Common myeloid progenitor, CD34-positive (primary cell): Measurements from ENCODE around the gene COL28A1.
"Not testable (repeated sequence)": the region's sequence is repeated elsewhere in the genome, so short reads cannot be mapped to it uniquely, and the experiment has no call there.

Experiments used
- CTCF ChIA-PET: fragments of 350-600 bp; sonication (Branson Sonifier 250); formaldehyde crosslinking; loops from one replicate; lab custom pipeline; 2021; ENCODE audit warnings: antibody characterized with exemption; lab: Charles Lee
- POLR2A ChIA-PET: fragments of 350-600 bp; sonication (Branson Sonifier 250); formaldehyde crosslinking; loops from one replicate; lab custom pipeline; 2021; ENCODE audit warnings: antibody characterized with exemption; lab: Charles Lee
- DNase-seq, 3 donors: peaks; one replicate each; pipeline versions ENCODE4 v3.0.0 to v3.0.0-alpha.2; 2013
- H3K27ac ChIP-seq, 2 experiments: 1 replicate in 1 of 2; 2 replicates in 1 of 2; pipeline ENCODE4 v1.7.0; 2013; ENCODE audit warnings: inconsistent platforms in 2 of 2, low read length in 2 of 2, mild to moderate bottlenecking in 2 of 2, low read depth in 1 of 2, moderate library complexity in 1 of 2; ENCODE audit not compliant: severe bottlenecking in 2 of 2, insufficient read depth in 1 of 2, poor library complexity in 1 of 2
- H3K27me3 ChIP-seq, 5 experiments: replicated peaks in 2 of 5; 1 replicate in 3 of 5; 2 replicates in 2 of 5; pipeline versions ENCODE4 v1.6.1 to v1.7.0; 2013; ENCODE audit warnings: low read length in 4 of 5, mild to moderate bottlenecking in 2 of 5, moderate library complexity in 2 of 5, inconsistent platforms in 1 of 5; ENCODE audit not compliant: insufficient read depth in 5 of 5, control insufficient read depth in 4 of 5
- H3K36me3 ChIP-seq, 4 experiments: 1 replicate in 2 of 4; 2 replicates in 2 of 4; pipeline versions ENCODE4 v1.6.1 to v1.7.0; 2013; ENCODE audit warnings: low read length in 3 of 4, control low read depth in 1 of 4, mild to moderate bottlenecking in 1 of 4; ENCODE audit not compliant: control insufficient read depth in 4 of 4, insufficient read depth in 4 of 4
- H3K4me1 ChIP-seq, 4 experiments: 1 replicate in 3 of 4; 2 replicates in 1 of 4; pipeline versions ENCODE4 v1.6.1 to v1.7.1; 2013; ENCODE audit warnings: low read length in 3 of 4, mild to moderate bottlenecking in 3 of 4, control low read depth in 1 of 4, inconsistent platforms in 1 of 4, moderate library complexity in 1 of 4; ENCODE audit not compliant: control insufficient read depth in 4 of 4, insufficient read depth in 4 of 4; ENCODE audit errors: control extremely low read depth in 1 of 4
- H3K4me3 ChIP-seq, 7 experiments: 1 replicate in 4 of 7; 2 replicates in 3 of 7; pipeline versions ENCODE4 v1.5.1 to v1.7.0; 2013; ENCODE audit warnings: mild to moderate bottlenecking in 7 of 7, low read length in 6 of 7, moderate library complexity in 6 of 7, inconsistent platforms in 2 of 7, low read depth in 2 of 7, control low read depth in 1 of 7; ENCODE audit not compliant: insufficient read depth in 4 of 7, control insufficient read depth in 1 of 7; ENCODE audit errors: extremely low read depth in 1 of 7
- H3K9me3 ChIP-seq, 5 experiments: 1 replicate in 4 of 5; 2 replicates in 1 of 5; pipeline versions ENCODE4 v1.6.1 to v1.7.1; 2013; ENCODE audit warnings: low read length in 4 of 5, mild to moderate bottlenecking in 2 of 5, inconsistent platforms in 1 of 5, low read depth in 1 of 5, moderate library complexity in 1 of 5; ENCODE audit not compliant: control insufficient read depth in 4 of 5, insufficient read depth in 2 of 5; ENCODE audit errors: control extremely low read depth in 1 of 5
- WGBS: methylation state at CpG from one replicate; pipeline ENCODE4 v1.1.5; 2013; ENCODE audit not compliant: insufficient coverage; 5-methylcytosine and 5-hydroxymethylcytosine counted together

The COL28A1 gene

DNA sequence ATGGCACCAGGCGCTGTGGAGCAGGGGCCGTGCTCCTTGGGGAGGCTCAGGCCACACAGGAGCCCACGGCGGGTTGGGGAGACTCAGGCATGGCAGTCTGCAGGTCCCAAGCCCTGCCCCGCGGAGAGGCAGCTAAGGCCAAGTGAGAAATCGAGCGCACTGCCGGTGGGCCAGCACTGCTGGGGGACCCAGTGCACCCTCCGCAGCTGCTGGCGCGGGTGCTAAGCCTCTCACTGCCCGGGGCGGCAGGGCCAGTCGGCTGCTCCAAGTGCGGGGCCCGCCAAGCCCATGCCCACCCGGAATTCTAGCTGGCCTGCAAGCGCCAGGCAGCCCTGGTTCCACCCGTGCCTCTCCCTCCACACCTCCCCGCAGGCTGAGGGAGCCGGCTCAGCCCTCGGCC, 57.1 kb downstream of the COL28A1 start:
- Histone ChIP-seq H3K36me3 (no peaks in the 10 kb centered on the region), H3K9me3 (peaks cover 0 to 10% (median 2%) of the 10 kb centered on the region in 5 experiments), H3K4me1 (no peaks in the 10 kb centered on the region), H3K27me3 (no peaks in the 10 kb centered on the region), H3K27ac (no peak overlapping the region), H3K4me3 (no peak overlapping the region)
- no peak for DNase-seq
- 93% methylated on average over 23 of the region's 23 CpGs for WGBS
- CTCF ChIA-PET = no interaction called here
- POLR2A ChIA-PET = no interaction called here

DNA sequence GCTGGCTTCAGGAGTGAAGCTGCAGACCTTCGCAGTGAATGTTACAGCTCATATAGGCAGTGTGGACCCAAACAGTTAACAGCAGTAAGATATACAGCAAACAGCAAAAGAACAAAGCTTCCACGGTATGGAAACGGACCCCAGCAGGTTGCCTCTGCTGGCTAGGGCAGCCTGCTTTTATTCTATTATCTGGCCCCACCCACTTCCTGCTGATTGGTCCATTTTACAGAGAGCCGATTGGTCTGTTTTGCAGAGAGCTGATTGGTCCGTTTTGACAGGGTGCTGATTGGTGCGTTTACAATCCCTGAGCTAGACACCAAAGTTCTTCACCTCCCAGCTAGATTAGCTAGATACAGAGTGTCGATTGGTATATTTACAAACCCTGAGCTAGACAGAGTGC, 58.0 kb downstream of the COL28A1 start:
- H3K27ac ChIP-seq, H3K36me3 ChIP-seq, POLR2A ChIA-PET, CTCF ChIA-PET, H3K4me1 ChIP-seq, H3K4me3 ChIP-seq, DNase-seq, H3K9me3 ChIP-seq, H3K27me3 ChIP-seq: not testable (repeated sequence)
- 87% methylated on average over 6 of the region's 7 CpGs for WGBS

- no CpG with 5 or more reads among the region's 1 CpG for WGBS
- POLR2A ChIA-PET = no interaction called here
- CTCF ChIA-PET = no interaction called here
Measured at GRCh38 chr7:7476381-7476780, 59.3 kb downstream of the COL28A1 start.

DNA sequence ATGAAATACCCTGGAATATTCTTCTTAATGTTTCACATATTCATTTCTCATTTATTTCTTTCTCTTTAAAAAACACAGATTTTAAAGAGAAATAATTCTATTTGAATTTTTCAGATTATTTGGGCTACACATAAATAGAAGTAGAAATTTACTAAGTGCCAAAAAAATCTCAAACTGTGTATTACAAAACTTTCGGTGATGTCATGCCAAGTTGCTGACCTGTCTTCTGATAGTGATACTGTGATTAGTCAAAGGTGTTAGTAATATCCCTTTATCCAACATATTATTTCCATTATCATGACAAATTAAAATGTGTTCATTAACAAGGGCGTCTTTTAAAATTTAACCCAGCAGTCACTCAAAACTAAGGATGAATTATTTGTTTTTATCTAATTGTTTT, 60.1 kb downstream of the COL28A1 start:
- Histone ChIP-seq H3K36me3 (no peaks in the 10 kb centered on the region), H3K4me3 (no peak overlapping the region), H3K4me1 (no peaks in the 10 kb centered on the region), H3K27ac (no peak overlapping the region), H3K9me3 (peaks cover 0 to 3% (median 1%) of the 10 kb centered on the region in 5 experiments), H3K27me3 (no peaks in the 10 kb centered on the region)
- no peak for DNase-seq
- ChIA-PET POLR2A (no interaction called here), CTCF (no interaction called here)
- no CpG with 5 or more reads among the region's 2 CpGs for WGBS

More at GRCh38 chr7:7476381-7476780, 59.3 kb downstream of the COL28A1 start:
- no peaks in the 10 kb centered on the region for H3K27me3 ChIP-seq
- H3K4me1 ChIP-seq = no peaks in the 10 kb centered on the region
- no peak overlapping the region for H3K4me3 ChIP-seq
- H3K27ac ChIP-seq = no peak overlapping the region
- peaks cover 0 to 3% (median 1%) of the 10 kb centered on the region in 5 experiments for H3K9me3 ChIP-seq
- no peaks in the 10 kb centered on the region for H3K36me3 ChIP-seq
- DNase-seq = no peak

GRCh38 chr7:7474436-7474835, 61.2 kb downstream of the COL28A1 start:
- ChIA-PET CTCF (interaction anchor here (1.1 kb wide), 1 partner anchor 16 kb away, joined by 3 read pairs; no protein-coding TSS in a partner anchor), POLR2A (no interaction called here)
- Histone ChIP-seq H3K36me3 (no peaks in the 10 kb centered on the region), H3K27me3 (no peaks in the 10 kb centered on the region), H3K4me3 (no peak overlapping the region), H3K27ac (no peak overlapping the region), H3K4me1 (no peaks in the 10 kb centered on the region), H3K9me3 (peaks cover 0 to 3% (median 1%) of the 10 kb centered on the region in 5 experiments)
- DNase-seq = no peak

- H3K4me1 ChIP-seq, POLR2A ChIA-PET, DNase-seq, H3K9me3 ChIP-seq, H3K36me3 ChIP-seq, H3K27me3 ChIP-seq, H3K27ac ChIP-seq, CTCF ChIA-PET, H3K4me3 ChIP-seq: not testable (repeated sequence)
- no CpG with 5 or more reads among the region's 39 CpGs for WGBS
Measured at GRCh38 chr7:7464991-7465765, 70.5 kb downstream of the COL28A1 start.

- Histone ChIP-seq H3K4me3 (no peak overlapping the region), H3K9me3 (peaks cover 0 to 6% (median 2%) of the 10 kb centered on the region in 5 experiments), H3K4me1 (no peaks in the 10 kb centered on the region), H3K27ac (no peak overlapping the region), H3K27me3 (no peaks in the 10 kb centered on the region), H3K36me3 (no peaks in the 10 kb centered on the region)
- POLR2A ChIA-PET = no interaction called here
- DNase-seq = no peak
- CTCF ChIA-PET = no interaction called here
Measured at GRCh38 chr7:7454000-7454399, 81.7 kb downstream of the COL28A1 start.
